Fibroblast of villous mesenchyme (primary cell): ENCODE results near the gene CPNE2. TPM values are rescaled to one million over a fixed set of nuclear protein-coding genes. Genes with fewer than 3 reads are reported as not detected.

Experiments used
- DNase-seq: peaks from one replicate; pipeline ENCODE4 v3.0.0-alpha.2; 2010; ENCODE audit warnings: low read depth
- H3K4me3 ChIP-seq: 2 replicates; pipeline ENCODE4 v1.5.1; 2011; ENCODE audit warnings: low read depth, mild to moderate bottlenecking, low read length
- total RNA-seq: library from RNA; depleted of rRNA; stranded (reverse); fragments of >200 nt; gene quantifications from 2 replicates; pipeline ENCODE4 v1.2.3, GENCODE V29; 2012
- TF ChIP-seq, protein P1 (sequence below): IDR thresholded peaks from 2 replicates; pipeline ENCODE4 v1.5.1; 2012; ENCODE audit warnings: low read depth, mild to moderate bottlenecking, low read length; ENCODE audit not compliant: insufficient read depth

Gene CPNE2
- 23.2 and 24.2 TPM in 2 replicates for total RNA-seq

DNA sequence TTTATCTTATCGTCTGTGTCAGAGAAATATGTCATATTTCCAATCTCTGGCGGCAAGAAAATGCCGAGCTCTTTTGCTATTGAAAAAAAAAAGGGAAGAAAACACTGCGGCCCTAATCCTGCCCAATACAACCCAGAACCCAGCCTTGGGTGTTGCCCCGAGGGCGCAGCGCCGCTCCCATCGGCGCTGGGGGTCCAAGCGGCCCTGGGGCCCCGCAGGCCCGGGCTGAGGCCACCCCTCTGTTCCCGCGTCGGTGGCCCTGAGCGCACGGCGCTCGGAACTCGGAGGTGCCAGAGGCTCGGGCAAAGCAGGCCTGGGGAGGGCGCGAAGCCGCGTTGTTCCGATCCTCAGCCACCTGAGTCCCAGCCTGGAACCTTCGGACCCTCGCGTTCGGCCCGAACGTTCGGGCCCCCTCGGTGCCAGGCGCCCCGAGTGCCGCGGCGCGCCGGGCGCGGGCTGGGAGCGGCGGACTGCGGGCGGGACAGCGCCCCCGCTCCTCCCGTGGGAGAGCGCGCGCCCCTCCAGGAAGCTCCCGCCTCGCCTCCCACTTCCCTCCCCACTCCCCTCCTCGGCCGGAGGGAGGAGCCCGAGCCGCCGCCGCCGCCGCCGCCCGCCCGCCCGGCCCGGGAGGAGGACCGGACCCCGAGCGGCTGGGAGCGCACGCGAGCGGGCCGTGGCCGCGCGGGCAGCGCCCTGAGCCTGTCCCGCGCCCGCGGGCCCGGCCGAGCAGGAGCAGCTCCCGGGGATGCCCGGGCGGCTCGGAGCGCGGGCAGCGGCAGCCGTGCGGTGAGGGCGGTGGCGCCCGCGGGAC lies at the start of gene CPNE2:
CPNE2 (plus strand) TSS at position 609 of the 811 bp plus-strand sequence. CDS start 18,160 bp downstream, outside the sequence.
- H3K4me3 ChIP-seq = peak within 1 kb of the TSS; percentile 68
- peak; percentile 60 for DNase-seq
- TF ChIP-seq, protein P1, sequence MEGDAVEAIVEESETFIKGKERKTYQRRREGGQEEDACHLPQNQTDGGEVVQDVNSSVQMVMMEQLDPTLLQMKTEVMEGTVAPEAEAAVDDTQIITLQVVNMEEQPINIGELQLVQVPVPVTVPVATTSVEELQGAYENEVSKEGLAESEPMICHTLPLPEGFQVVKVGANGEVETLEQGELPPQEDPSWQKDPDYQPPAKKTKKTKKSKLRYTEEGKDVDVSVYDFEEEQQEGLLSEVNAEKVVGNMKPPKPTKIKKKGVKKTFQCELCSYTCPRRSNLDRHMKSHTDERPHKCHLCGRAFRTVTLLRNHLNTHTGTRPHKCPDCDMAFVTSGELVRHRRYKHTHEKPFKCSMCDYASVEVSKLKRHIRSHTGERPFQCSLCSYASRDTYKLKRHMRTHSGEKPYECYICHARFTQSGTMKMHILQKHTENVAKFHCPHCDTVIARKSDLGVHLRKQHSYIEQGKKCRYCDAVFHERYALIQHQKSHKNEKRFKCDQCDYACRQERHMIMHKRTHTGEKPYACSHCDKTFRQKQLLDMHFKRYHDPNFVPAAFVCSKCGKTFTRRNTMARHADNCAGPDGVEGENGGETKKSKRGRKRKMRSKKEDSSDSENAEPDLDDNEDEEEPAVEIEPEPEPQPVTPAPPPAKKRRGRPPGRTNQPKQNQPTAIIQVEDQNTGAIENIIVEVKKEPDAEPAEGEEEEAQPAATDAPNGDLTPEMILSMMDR = no peak

DNA sequence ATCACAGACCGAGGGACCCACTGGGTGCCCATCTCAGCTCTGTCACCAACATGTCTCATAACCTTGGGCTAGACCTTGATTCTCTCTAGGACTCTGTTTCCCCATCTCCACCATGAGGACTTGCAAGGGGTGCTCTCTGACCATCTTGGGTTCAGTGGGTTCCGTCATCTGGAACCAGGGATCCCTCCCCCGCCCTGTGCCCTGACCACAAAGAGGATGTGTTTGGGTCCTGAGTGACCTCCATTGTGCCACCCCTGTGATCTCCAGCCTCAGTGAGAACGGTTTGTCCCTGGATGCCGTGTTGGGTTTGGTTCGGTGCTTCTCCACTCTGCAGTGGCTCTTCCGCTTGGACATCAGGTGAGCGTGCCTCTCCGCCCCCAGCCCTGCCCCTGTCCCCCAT lies 49.1 kb upstream of the CPNE2 start:
- no peak overlapping the region for H3K4me3 ChIP-seq
- TF ChIP-seq, protein P1 = no peak
- no peak for DNase-seq

DNA sequence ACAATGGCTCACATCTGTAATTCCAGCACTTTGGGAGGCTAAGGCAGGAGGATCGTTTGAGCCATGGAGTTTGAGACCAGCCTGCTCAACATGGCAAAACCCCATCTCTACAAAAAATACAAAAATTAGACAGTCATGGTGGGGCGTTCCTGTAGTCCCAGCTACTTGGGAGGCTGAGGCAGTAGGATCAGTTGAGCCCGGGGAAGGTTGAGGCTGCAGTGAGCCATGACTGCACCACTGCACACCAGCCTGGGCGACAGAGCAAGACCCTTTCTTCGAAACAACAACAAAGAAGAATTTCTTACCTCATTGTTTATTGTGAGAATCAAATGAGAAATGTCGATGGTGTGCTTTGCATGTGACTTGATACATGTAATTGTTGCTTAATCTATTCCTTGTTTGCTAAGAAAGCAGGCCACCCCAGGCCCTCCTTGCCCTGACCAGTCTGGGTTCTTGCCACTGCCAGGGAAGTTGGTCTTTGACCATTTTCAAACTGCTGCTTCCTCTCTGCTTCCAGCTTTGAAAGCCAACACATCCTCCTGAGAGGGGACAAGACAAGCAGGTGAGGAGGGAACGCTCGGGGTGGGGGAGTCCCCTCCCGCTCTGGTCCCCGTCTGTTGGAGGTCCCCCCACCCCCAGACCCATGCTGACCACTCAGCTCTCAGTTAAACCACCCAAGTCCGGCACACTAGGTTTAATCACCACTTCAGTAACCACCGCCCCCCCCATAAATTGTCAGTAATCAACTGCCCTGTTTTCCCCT lies 47.3 kb upstream of the CPNE2 start:
- DNase-seq = peak; percentile 17
- TF ChIP-seq, protein P1 = no peak
- H3K4me3 ChIP-seq = no peak overlapping the region

DNA sequence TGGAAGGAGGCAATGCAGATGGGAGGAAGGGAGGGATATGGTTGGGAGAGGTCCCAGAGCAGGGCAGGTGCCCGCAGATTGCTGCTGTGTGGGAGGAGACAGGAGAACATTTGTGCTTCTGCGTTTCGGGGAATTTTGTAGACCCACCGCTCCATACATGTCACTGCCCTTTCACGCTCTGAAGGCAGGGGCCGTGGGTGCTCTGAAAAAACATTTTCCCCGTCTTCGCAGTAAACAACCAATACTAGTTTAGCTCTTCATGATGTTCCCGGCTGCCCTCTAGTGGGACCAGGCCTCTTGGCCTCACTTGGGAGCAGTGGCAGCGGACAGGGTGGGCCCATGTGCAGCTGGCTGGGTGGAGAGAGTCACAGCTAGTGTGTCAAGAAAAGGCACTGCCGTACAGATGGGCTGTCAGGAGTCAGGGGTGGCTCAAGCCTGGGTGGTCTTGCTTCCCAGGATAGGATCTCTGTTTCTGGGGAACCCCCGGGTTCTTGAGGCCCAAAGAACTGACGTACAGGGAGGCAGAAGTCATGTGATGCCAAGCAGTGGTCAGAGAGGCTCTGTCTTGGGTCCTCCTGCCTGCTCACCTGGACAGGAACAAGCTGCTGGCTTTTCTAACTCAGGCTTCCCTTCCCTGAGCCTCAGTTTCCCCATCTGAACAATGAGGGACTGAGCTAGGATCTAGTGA lies 46.5 kb upstream of the CPNE2 start:
- TF ChIP-seq, protein P1 = peak; percentile 81
- H3K4me3 ChIP-seq = no peak overlapping the region
- peak; percentile 68 for DNase-seq

DNA sequence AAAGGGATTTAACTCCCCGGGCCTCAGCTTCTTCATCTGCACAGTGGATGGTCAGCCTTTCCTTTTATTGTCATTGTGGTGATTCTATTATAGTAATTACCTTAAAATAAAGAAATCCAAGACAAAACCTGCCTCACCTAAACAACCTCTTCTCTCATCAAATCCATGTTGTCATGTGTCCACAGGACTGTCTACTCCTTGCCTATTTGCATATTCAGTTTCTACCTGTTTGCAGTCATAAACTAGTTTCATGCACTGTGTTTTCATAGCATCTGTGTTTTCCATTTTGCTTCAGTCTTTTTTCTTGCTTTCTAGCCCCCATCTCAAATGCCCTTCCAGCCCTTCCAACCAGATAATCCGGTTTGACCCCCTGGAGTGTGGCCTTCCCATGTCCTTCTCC lies 44.3 kb upstream of the CPNE2 start:
- TF ChIP-seq, protein P1 = no peak
- H3K4me3 ChIP-seq = no peak overlapping the region
- no peak for DNase-seq

DNA sequence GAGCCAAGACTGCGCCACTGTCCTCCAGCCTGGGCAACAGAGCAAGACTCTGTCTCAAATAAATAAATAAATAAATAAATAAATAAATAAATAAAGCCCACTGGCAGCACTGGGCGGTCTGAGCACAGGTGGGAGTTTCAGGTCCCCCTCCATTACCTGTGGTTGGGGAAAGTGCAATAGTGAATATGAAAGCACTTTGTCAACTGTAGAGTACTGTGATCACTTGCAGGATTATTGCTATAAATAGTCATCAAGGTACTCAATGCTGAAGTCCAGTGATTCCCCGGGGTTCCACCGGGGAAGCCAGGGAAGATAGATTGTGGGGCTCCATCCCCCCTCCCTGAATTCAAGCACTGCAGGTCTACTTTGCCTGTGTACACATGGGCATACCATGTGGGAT lies 42.7 kb upstream of the CPNE2 start:
- TF ChIP-seq, protein P1 = no peak
- H3K4me3 ChIP-seq = no peak overlapping the region
- no peak for DNase-seq
